ENCODE data around the gene RPL10. TPM values are rescaled to one million over a fixed set of nuclear protein-coding genes. Genes with fewer than 3 reads are reported as not detected.

Gene RPL10
- total RNA-seq, 1 donor from 2014 or later, result 1,850 TPM

GRCh38 chrX:154351183-154352011 lies 46.8 kb upstream of the RPL10 start:
- Histone ChIP-seq H3K9me3 (replicated peaks) (no peaks in the 10 kb centered on the region), H3K4me1 (peaks cover 15% of the 10 kb centered on the region), H3K36me3 (peaks cover 79% of the 10 kb centered on the region), H3K27me3 (ENCODE audit: low read depth) (no peaks in the 10 kb centered on the region), H3K4me3 (no peak overlapping the region), H3K27ac (replicated peaks) (peak overlapping the region; percentile 12)
- no peak for TF ChIP-seq CTCF (IDR thresholded peaks at IDR 0.05; ENCODE audit: borderline replicate concordance)
- intact Hi-C loops (cut with micrococcal nuclease), result no loop called here
- DNase-seq, result no peak

GRCh38 chrX:154352012-154352401 lies 46.2 kb upstream of the RPL10 start:
- intact Hi-C loops (cut with micrococcal nuclease), result no loop called here
- TF ChIP-seq CTCF (IDR thresholded peaks at IDR 0.05; ENCODE audit: borderline replicate concordance), result no peak
- DNase-seq, result no peak
- Histone ChIP-seq H3K4me3 (no peak overlapping the region), H3K4me1 (peaks cover 16% of the 10 kb centered on the region), H3K27ac (replicated peaks) (peak overlapping the region; percentile 12), H3K27me3 (ENCODE audit: low read depth) (no peaks in the 10 kb centered on the region), H3K36me3 (peaks cover 85% of the 10 kb centered on the region), H3K9me3 (replicated peaks) (no peaks in the 10 kb centered on the region)

GRCh38 chrX:154352466-154352865 lies 45.7 kb upstream of the RPL10 start:
- DNase-seq, result no peak
- peak overlapping the region; percentile 12 for H3K27ac ChIP-seq (replicated peaks)
- H3K4me3 ChIP-seq, result no peak overlapping the region

GRCh38 chrX:154353172-154353843 lies 44.9 kb upstream of the RPL10 start:
- peaks cover 98% of the 10 kb centered on the region for H3K36me3 ChIP-seq
- intact Hi-C loops (cut with micrococcal nuclease), result no loop called here
- peaks cover 20% of the 10 kb centered on the region for H3K4me1 ChIP-seq
- no peak overlapping the region for H3K4me3 ChIP-seq
- DNase-seq, result peak; percentile 10
- no peaks in the 10 kb centered on the region for H3K27me3 ChIP-seq (ENCODE audit: low read depth)
- TF ChIP-seq CTCF (IDR thresholded peaks at IDR 0.05; ENCODE audit: borderline replicate concordance), result no peak
- no peaks in the 10 kb centered on the region for H3K9me3 ChIP-seq (replicated peaks)
- H3K27ac ChIP-seq (replicated peaks), result no peak overlapping the region

More at GRCh38 chrX:154352466-154352865, 45.7 kb upstream of the RPL10 start:
- H3K27me3 ChIP-seq (ENCODE audit: low read depth), result no peaks in the 10 kb centered on the region
- H3K9me3 ChIP-seq (replicated peaks), result no peaks in the 10 kb centered on the region
- H3K36me3 ChIP-seq, result peaks cover 89% of the 10 kb centered on the region
- peaks cover 19% of the 10 kb centered on the region for H3K4me1 ChIP-seq
- intact Hi-C loops (cut with micrococcal nuclease), result no loop called here
- no peak for TF ChIP-seq CTCF (IDR thresholded peaks at IDR 0.05; ENCODE audit: borderline replicate concordance)

GRCh38 chrX:154354013-154354412 lies 44.2 kb upstream of the RPL10 start:
- peak overlapping the region; percentile 19 for H3K27ac ChIP-seq (replicated peaks)
- peak; percentile 9 for DNase-seq
- no peaks in the 10 kb centered on the region for H3K9me3 ChIP-seq (replicated peaks)
- intact Hi-C loops (cut with micrococcal nuclease), result no loop called here
- TF ChIP-seq CTCF (IDR thresholded peaks at IDR 0.05; ENCODE audit: borderline replicate concordance), result no peak
- H3K27me3 ChIP-seq (ENCODE audit: low read depth), result no peaks in the 10 kb centered on the region
- H3K4me1 ChIP-seq, result peaks cover 27% of the 10 kb centered on the region
- H3K36me3 ChIP-seq, result peaks cover 99% of the 10 kb centered on the region
- no peak overlapping the region for H3K4me3 ChIP-seq
